ENCODE results near the gene ADAMTS20.
A peak's percentile ranks its signal among the peaks of the same experiment; 100 is the strongest.

Gene ADAMTS20

GRCh38 chr12:43482311-43483085 is 69.5 kb downstream of the ADAMTS20 start:
- DNase-seq (ENCODE audit: low spot score), result peak; percentile 29

GRCh38 chr12:43480591-43480990 is 71.4 kb downstream of the ADAMTS20 start:
- DNase-seq (ENCODE audit: low spot score), result no peak

- no peak for DNase-seq (ENCODE audit: low spot score)
Measured at GRCh38 chr12:43462741-43463140, 89.3 kb downstream of the ADAMTS20 start.

DNA sequence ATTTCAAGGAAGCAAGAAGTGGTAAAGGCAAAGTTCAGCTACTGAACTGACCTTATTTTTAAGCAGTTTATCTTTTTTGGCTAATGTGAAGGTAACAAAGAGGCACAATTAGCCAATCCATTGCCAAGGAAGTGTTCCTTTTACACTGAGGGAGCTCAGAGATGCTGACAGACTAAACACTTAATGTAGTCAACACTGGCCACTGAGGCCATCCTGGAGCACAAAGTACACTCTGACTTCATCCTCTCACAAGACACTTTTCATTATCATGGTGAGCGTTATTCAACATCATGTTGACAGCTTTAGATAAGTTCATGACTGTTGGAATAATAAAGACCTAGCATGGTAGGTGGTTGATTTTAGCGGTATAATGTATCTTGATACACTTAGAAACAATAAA is 89.9 kb downstream of the ADAMTS20 start:
- no peak for DNase-seq (ENCODE audit: low spot score)

DNA sequence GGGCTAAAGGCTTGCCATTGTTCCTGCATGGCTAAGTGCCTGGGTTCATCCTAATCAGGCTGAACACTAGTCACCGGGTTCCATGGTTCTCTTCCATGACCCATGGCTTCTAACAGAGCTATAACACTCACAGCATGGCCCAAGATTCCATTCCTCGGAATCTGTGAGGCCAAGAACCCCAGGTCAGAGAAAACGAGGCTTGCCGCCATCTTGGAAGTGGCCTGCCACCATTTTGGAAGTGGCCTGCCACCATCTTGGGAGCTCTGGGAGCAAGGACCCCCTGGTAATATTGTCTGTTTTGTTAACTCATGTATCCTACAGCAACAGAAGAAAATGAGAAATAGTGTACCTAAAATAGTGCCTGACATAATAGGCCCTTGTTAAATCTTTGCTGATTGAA is 92.7 kb downstream of the ADAMTS20 start:
- DNase-seq (ENCODE audit: low spot score), result no peak

DNA sequence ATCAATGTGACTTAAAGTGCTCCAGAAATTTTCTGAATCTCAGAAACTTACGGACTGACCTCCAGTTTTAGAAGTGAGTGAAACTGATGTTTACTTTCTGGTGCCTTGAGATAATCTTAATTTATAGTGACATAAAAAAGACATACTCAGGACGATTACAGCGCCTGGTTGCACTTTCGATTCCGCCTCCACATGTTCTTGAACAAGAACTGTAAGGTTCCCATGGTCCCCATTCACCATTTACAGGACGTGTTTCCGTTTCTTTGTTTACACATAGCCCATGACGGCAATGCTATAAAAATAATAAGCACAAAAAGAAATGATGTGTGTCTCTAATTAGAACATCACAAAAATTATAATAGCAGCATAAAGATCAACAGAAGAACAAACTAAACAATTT is 98.2 kb downstream of the ADAMTS20 start:
- DNase-seq (ENCODE audit: low spot score), result no peak

DNA sequence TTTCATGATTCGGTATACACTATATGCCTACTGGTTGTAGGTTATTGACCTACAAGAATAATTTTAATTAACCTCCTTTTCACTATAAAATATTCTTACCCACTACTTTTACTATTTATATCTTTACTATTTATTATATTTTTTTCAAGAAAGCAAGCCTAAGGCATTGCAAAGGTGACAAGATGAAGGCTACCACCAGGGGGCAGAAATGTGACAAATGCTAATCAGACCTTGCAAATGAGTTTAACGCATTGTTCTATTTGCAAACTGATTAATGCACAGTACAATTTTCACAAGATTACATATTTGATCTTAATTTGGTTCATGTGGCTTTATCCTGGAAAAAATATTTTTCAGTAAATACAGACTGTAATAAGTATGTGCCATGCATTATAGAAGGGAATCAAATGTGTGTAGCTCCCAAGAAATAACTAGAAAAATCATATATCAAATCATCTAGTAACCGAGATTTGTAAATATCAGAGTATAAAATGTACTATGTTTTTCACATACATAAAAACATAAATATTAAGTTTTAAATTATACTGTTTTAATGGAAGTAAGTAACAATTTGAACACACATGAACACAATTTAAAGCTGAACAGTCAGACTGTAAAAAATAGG is 107.0 kb downstream of the ADAMTS20 start:
- DNase-seq (ENCODE audit: low spot score), result peak; percentile 41

- DNase-seq (ENCODE audit: low spot score), result no peak
Measured at GRCh38 chr12:43436597-43436996, 115.4 kb downstream of the ADAMTS20 start.

DNA sequence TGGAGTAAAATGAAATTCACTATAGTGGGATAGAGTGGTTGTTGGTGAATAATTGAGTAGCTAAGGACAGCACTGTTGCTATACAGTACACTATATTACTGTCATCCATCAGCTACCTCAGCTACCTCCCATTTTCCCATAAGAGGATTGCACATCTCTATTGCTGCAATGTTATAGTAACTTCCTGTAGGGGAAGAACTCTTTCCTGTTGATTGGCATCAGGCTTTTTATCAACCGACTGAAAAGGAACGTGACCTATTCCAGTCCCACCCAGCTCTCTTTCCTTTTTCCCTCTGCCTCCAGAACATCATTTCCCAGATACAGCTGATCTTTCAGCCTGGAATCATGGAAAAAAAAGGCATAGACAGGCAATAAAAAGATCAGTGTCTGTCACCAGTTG is 117.4 kb downstream of the ADAMTS20 start:
- DNase-seq (ENCODE audit: low spot score), result no peak

GRCh38 chr12:43428088-43428600 is 123.9 kb downstream of the ADAMTS20 start:
- DNase-seq (ENCODE audit: low spot score), result no peak

DNA sequence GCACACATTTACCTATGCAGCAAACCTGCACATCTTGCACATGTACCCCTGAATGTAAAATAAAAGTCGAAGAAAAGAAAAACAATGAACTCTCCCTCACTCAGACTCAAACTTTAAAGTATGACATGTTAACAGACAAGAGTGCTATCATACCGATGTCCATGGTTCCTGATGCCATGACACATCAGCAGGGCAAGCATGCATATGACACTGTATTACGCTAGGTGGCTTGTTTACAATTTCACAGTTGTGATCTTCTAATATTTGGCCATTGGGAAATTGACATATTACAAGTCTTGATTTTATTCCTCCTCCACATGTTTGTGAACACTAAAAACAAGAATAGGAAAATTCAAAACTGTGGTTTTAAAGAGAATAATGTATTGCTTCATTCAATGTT is 126.6 kb downstream of the ADAMTS20 start:
- no peak for DNase-seq (ENCODE audit: low spot score)

GRCh38 chr12:43416981-43417380 is 135.0 kb downstream of the ADAMTS20 start:
- DNase-seq (ENCODE audit: low spot score), result no peak

- no peak for DNase-seq (ENCODE audit: low spot score)
Measured at GRCh38 chr12:43407816-43408645, 144.0 kb downstream of the ADAMTS20 start.

GRCh38 chr12:43406801-43407200 is 145.2 kb downstream of the ADAMTS20 start:
- no peak for DNase-seq (ENCODE audit: low spot score)

DNA sequence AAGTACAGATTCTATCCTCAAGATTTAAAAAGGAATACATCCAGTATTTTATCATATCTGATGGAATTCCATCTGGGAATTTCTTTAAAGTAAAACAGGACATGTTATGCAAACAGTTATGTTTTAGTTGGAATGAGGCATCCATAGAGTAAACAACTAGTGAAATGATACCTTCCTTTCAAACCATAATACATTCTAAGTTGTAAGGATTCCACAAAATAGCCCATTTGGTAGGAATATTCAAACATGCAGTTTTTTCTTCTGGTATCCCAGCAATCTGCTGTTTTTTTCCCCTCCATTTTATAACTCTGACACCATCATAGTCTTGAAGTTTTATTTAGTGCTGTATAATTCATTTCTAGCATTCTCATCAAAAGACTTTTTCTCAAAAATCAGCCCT is 149.6 kb downstream of the ADAMTS20 start:
- no peak for DNase-seq (ENCODE audit: low spot score)

GRCh38 chr12:43401096-43401495 is 150.9 kb downstream of the ADAMTS20 start:
- no peak for DNase-seq (ENCODE audit: low spot score)

GRCh38 chr12:43396671-43397070 is 155.3 kb downstream of the ADAMTS20 start:
- no peak for DNase-seq (ENCODE audit: low spot score)

DNA sequence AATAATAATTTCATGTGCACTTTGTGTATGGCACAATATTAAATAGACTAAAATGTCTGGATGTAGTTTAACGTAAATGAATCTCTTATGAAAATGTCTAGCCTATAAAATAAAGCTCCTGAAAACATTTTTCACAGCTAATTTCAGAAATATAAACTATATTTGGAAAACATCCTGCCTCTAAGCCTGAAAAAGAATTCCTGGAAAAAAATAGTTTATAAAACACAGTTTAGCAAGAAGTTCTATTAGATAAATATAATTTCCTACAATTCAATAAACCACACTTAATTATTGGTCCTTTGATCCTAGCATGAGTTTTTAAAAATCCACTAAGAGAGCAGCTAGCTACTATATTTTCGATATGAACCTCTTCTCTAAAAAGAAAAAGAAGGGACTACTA is 159.9 kb downstream of the ADAMTS20 start:
- no peak for DNase-seq (ENCODE audit: low spot score)

DNA sequence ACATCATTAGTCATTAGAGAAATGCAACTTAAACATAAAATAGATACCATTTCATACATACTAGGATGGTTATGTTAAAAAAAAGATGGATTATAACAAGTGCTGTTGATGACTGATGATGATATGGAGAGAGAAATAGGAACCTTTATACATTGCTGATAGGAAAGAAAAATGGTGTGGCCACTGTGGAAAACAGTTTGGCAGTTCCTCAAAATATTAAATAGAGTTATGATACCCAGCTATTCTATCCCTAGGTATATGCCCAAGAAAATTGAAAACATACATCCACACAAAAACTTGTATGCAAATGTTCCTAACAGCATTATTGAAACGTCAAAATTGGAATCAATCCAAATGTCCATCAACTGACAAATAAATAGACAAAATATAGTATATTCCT is 170.1 kb downstream of the ADAMTS20 start:
- no peak for DNase-seq (ENCODE audit: low spot score)

DNA sequence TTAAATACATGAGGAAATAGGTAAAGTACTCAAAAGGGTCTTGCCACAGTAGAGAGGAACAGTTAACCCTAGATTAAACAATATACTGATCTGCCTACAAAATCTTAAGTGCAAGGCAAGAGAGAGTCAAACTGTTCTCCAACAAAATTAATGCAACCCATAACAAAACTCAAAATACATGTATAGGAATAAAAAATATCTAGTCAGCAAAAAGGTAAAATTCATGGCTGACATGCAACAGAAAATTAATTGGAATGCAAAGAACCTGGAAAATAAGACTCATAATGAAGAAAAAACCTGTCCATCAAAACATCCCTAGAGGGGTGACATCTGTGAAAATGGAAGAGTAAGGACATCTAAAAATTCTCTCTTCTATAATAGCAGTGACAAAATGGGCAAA is 173.6 kb downstream of the ADAMTS20 start:
- DNase-seq (ENCODE audit: low spot score), result no peak

DNA sequence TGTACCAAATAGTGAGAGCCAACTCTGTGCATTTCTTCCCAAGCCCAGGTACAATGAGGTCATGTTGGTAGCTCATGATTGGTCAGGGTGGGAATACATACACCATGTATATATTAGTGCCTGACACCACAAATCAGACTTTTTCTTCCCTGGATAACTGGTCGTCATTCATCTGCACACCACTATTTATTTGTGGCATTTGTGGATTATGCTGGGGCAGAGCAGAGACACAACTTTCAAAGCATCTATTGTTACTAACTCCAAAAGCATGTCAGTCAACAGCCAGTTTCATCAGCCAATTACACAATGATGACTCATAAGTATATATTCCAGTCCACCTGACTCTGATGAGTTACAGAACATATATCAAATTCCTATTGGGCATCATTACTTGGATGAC is 181.7 kb downstream of the ADAMTS20 start:
- DNase-seq (ENCODE audit: low spot score), result no peak

GRCh38 chr12:43362910-43363694 is 188.9 kb downstream of the ADAMTS20 start:
- DNase-seq (ENCODE audit: low spot score), result no peak
